GM12878 (cell line): Measurements from ENCODE around the gene PDE6D. TPM values are rescaled to one million over a fixed set of nuclear protein-coding genes. Genes with fewer than 3 reads are reported as not detected.

ENCODE experiments used
- ATAC-seq: fragments of 200-7000 bp; cut with Tn5 transposase; 3 replicates; pipeline ENCODE4 v1.9.1; 2020; ENCODE audit warnings: mild to moderate bottlenecking, moderate library complexity
- BruUV-seq: library from RNA; stranded (reverse); fragments of 400-500 nt; replicated peaks from 2 replicates; lab custom pipeline; 2021; lab: Mats Ljungman, UMichigan
- CTCF ChIA-PET: fragments of 300-600 bp; sonication (Branson Sonifier 250); formaldehyde crosslinking; extraction: SDS; loops from one replicate; lab custom pipeline; 2021; ENCODE audit warnings: inconsistent platforms; lab: Yijun Ruan, JAX
- POLR2A ChIA-PET: fragments of 350-600 bp; formaldehyde crosslinking; extraction: SDS; loops from one replicate; lab custom pipeline; 2021; ENCODE audit warnings: inconsistent platforms; lab: Charles Lee
- RAD21 ChIA-PET: fragments of 300-600 bp; sonication (Branson Sonifier 250); formaldehyde crosslinking; loops from one replicate; lab custom pipeline; 2023; ENCODE audit warnings: antibody characterized with exemption; ENCODE audit not compliant: unreplicated experiment; lab: Charles Lee
- SMC1A ChIA-PET: fragments of 300-600 bp; sonication (Branson Sonifier 250); formaldehyde crosslinking; loops from one replicate; lab custom pipeline; 2023; ENCODE audit not compliant: unreplicated experiment, uncharacterized antibody; lab: Charles Lee
- DNase-seq: peaks from one replicate; pipeline ENCODE4 v3.0.0-alpha.2; 2011; ENCODE audit warnings: low read depth, low spot score
- FAIRE-seq: peaks from 3 replicates; lab custom pipeline; 2011; peaks lifted over from hg19 to GRCh38; lab: Jason Lieb, UNC
- H2AFZ ChIP-seq: 2 replicates; pipeline ENCODE4 v1.6.0; 2011; ENCODE audit warnings: low read depth, low read length, control low read depth; ENCODE audit not compliant: control insufficient read depth
- H3K27ac ChIP-seq: 2 replicates; pipeline ENCODE4 v1.5.1; 2011; ENCODE audit warnings: control low read depth; ENCODE audit not compliant: control insufficient read depth, insufficient read depth
- H3K27me3 ChIP-seq, 2 experiments: replicated peaks in 1 of 2; 2 replicates each; pipeline versions ENCODE4 v1.6.0 to v1.6.1; 2011; ENCODE audit warnings: low read length in 1 of 2; ENCODE audit not compliant: control insufficient read depth in 2 of 2, insufficient read depth in 2 of 2
- H3K36me3 ChIP-seq, 2 experiments: 2 replicates each; pipeline ENCODE4 v1.5.1; 2011; ENCODE audit warnings: low read length in 1 of 2; ENCODE audit not compliant: control insufficient read depth in 2 of 2, insufficient read depth in 2 of 2
- H3K4me1 ChIP-seq: 2 replicates; pipeline ENCODE4 v1.6.1; 2011; ENCODE audit warnings: mild to moderate bottlenecking, low read length, moderate library complexity, mixed read lengths; ENCODE audit not compliant: control insufficient read depth, insufficient read depth
- H3K4me2 ChIP-seq: 2 replicates; pipeline ENCODE4 v1.6.0; 2011; ENCODE audit warnings: control low read depth; ENCODE audit not compliant: control insufficient read depth, insufficient read depth
- H3K4me3 ChIP-seq: fragments of 200-600 bp; sonication (generic); 2 replicates; pipeline ENCODE4 v1.5.1; 2016
- H3K79me2 ChIP-seq: 2 replicates; pipeline ENCODE4 v1.6.0; 2011; ENCODE audit warnings: low read length; ENCODE audit not compliant: control insufficient read depth, insufficient read depth
- H3K9ac ChIP-seq: 2 replicates; pipeline ENCODE4 v1.8.0; 2011; ENCODE audit warnings: low read length, control low read depth, mixed read lengths; ENCODE audit not compliant: control insufficient read depth, insufficient read depth
- H3K9me3 ChIP-seq: replicated peaks from 3 replicates; pipeline ENCODE4 v1.5.1; 2011; ENCODE audit warnings: mild to moderate bottlenecking, low read length; ENCODE audit not compliant: control insufficient read depth, insufficient read depth
- H4K20me1 ChIP-seq: 2 replicates; pipeline ENCODE4 v1.6.0; 2011; ENCODE audit not compliant: control insufficient read depth, insufficient read depth
- ATF2 ChIP-seq: IDR thresholded peaks from 2 replicates; pipeline ENCODE4 v1.6.1; 2012; ENCODE audit warnings: low read length, inconsistent platforms
- IKZF1 ChIP-seq: fragments of 450-650 bp; conservative IDR thresholded peaks from 2 replicates; pipeline ENCODE4 v1.6.1; 2017; ENCODE audit warnings: antibody characterized with exemption, mild to moderate bottlenecking
- NFIC ChIP-seq: IDR thresholded peaks from 2 replicates; pipeline ENCODE4 v1.6.1; 2012; ENCODE audit warnings: low read depth, mild to moderate bottlenecking, inconsistent platforms, low read length, moderate library complexity
- NFYA ChIP-seq: IDR thresholded peaks from 2 replicates; pipeline ENCODE4 v1.6.1; 2011; ENCODE audit warnings: low read depth, mild to moderate bottlenecking, low read length, improper control_type of control experiment, borderline replicate concordance
- POLR2AphosphoS5 ChIP-seq: IDR thresholded peaks from 2 replicates; pipeline ENCODE4 v1.6.1; 2011; ENCODE audit warnings: mild to moderate bottlenecking, low read length, inconsistent platforms
- WRNIP1 ChIP-seq: IDR thresholded peaks from 2 replicates; pipeline ENCODE4 v1.6.1; 2011; ENCODE audit warnings: low read depth, low read length, improper control_type of control experiment, borderline replicate concordance
- ZBTB11 ChIP-seq: fragments of 450-650 bp; formaldehyde crosslinking; IDR thresholded peaks from 2 replicates; pipeline ENCODE4 v1.5.0; 2022; ENCODE audit warnings: mild to moderate bottlenecking, missing genetic modification characterization
- ZNF592 ChIP-seq: fragments of 450-650 bp; IDR thresholded peaks from 2 replicates; pipeline ENCODE4 v1.6.1; 2017; ENCODE audit warnings: mild to moderate bottlenecking, moderate library complexity
- ZZZ3 ChIP-seq: IDR thresholded peaks from 2 replicates; pipeline ENCODE4 v1.6.1; 2011; ENCODE audit warnings: low read depth; ENCODE audit not compliant: control insufficient read depth, insufficient read length
- WGBS: methylation state at CpG from one replicate; pipeline ENCODE4 v1.1.6; 2016; ENCODE audit warnings: low lambda C conversion rate; ENCODE audit not compliant: insufficient replicate concordance, insufficient coverage; ENCODE audit errors: missing lambda C conversion rate; 5-methylcytosine and 5-hydroxymethylcytosine counted together
- in situ Hi-C: fragments of 300-500 bp; cut with MboI; formaldehyde crosslinking; loops from 9 replicates; pipeline ENCODE4 v1.14.3; 2018; ENCODE audit warnings: mixed read lengths
- intact Hi-C: fragments of 100-400 bp; cut with micrococcal nuclease; formaldehyde crosslinking; loops from one replicate; pipeline ENCODE4 v1.14.2; 2022; ENCODE audit not compliant: unreplicated experiment
- polyA plus RNA-seq, 11 experiments: library from polyadenylated mRNA; depleted of rRNA in 4 of 11; unstranded in 6 of 11; stranded (reverse) in 5 of 11; fragments of >200 nt; fragmentation: Nextera tagmentation in 4 of 11; fragmentation: Illumina TruSeq in 1 of 11; extraction: Ambion mirVana in 4 of 11; extraction: Trizol in 1 of 11; gene quantifications; 1 replicate in 1 of 11; 2 replicates in 10 of 11; pipeline versions ENCODE4 v1.2.1 to v1.2.3, GENCODE V29; 2011 to 2016; ENCODE audit warnings: inconsistent platforms in 2 of 11, missing spikeins in 2 of 11, low read depth in 1 of 11
- total RNA-seq, 4 experiments: library from RNA; depleted of rRNA in 3 of 4; stranded (reverse); fragments of >200 nt in 3 of 4; fragmentation: Illumina TruSeq in 1 of 4; extraction: Trizol in 1 of 4; gene quantifications; 2 replicates each; pipeline versions ENCODE4 v1.2.1 to v1.2.3, GENCODE V29; 2013 to 2021

The PDE6D gene
- total and polyA plus RNA-seq, 10 of the 15 experiments (the other 5 are each of a cell fraction or from before 2014, with no cell fraction given) = 8.2 to 69.4 (median 56.2) TPM

GRCh38 chr2:231707625-231707926 lies 73.5 kb downstream of the PDE6D start (continued):
- no peak for TF ChIP-seq ATF2

- peak; percentile 95 for DNase-seq
- peak; percentile 98 for FAIRE-seq
- ChIA-PET POLR2A (interaction anchor here (0.7 to 4.4 kb wide), 15 partner anchors 14 to 313 kb away, joined by 3 to 78 read pairs (median 4); no protein-coding TSS in a partner anchor), SMC1A (interaction anchor here (0.9 to 16.5 kb wide), 4 partner anchors 10 to 93 kb away, joined by 4 to 343 read pairs (median 6); no protein-coding TSS in a partner anchor), CTCF (interaction anchor here (0.7 to 10.5 kb wide), 18 partner anchors 8 to 189 kb away, joined by 3 to 164 read pairs (median 5); no protein-coding TSS in a partner anchor), RAD21 (interaction anchor here (0.7 to 5.2 kb wide), 8 partner anchors 22 to 95 kb away, joined by 3 to 38 read pairs (median 6); no protein-coding TSS in a partner anchor)
- Histone ChIP-seq H3K27me3 (no peaks in the 10 kb centered on the region), H3K27ac (peak overlapping the region; percentile 100), H3K9me3 (no peaks in the 10 kb centered on the region), H2AFZ (peak overlapping the region; percentile 99), H3K9ac (peak overlapping the region; percentile 100), H4K20me1 (peaks cover 9% of the 10 kb centered on the region), H3K36me3 (peaks cover 3 to 6% of the 10 kb centered on the region in 2 experiments), H3K79me2 (peaks cover 63% of the 10 kb centered on the region), H3K4me3 (peak overlapping the region; percentile 91), H3K4me1 (peaks cover 14% of the 10 kb centered on the region), H3K4me2 (peak overlapping the region; percentile 100)
- under 1% methylated on average over 66 of the region's 66 CpGs for WGBS
- intact Hi-C loops (loop anchor here (1.0 kb wide), 2 partner anchors 30 to 45 kb away; no protein-coding TSS in a partner anchor), in situ Hi-C loops (no loop called here)
- BruUV-seq = no TSS peak
- peak; percentile 61 for ATAC-seq
- TF ChIP-seq IKZF1 (peak; percentile 76), ZBTB11 (CRISPR knock-in tag) (no peak), ZNF592 (peak; percentile 100), WRNIP1 (no peak), POLR2AphosphoS5 (peak; percentile 84), NFIC (no peak), NFYA (peak; percentile 95), ZZZ3 (no peak)
Observed at GRCh38 chr2:231706731-231707624, 74.1 kb downstream of the PDE6D start.
